ENCODE results near the gene RTP1.

RTP1 gene

DNA sequence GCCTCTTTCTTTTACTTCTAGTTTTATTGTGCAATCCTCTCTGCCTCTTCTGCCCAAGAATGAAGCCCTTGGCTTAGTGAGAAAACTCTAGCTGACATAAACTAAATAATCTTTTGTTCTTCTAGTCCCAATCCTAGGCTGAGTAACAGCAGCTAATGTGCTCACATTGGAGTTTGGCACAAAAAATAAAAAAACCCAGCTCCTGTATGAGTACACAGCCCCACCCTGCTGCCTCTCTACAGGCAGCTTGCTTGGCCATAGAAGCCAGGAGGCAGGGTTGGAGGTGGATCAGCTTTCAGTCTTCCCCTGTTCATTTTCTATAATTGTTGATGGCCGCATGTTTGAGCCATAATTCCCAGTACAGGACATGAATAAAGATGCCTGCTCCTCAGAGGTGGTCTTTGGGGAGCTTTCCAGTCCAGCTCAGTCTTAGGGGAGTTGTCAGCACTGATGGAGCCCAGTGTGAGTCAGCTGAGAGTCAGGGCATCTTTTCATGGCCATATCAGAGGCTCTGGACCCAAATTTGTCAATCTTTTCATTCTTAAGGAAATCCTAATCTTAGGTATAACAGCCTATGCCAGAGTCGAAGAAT is 46.7 kb downstream of the RTP1 start:
- DNase-seq, result no peak

DNA sequence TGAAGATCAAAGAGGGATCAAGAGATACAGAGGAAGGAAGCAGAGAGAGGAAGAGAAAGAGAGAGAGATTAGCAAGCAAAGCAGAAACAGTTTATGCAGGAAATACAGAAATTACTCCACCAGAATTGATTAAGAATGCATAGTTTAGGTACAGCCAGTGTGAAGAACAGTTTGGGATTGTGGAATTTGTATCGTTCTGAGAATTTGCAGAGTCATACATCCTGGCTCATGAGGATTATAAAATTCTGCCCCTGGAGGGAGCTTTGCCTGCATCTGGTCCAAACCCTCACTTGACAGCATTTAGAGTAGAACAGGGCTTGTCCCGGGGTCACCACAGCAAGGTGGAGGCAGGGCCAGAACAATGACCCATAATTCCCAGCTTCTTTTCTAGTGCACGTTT is 50.1 kb downstream of the RTP1 start:
- no peak for DNase-seq

Data from stimulated activated CD4-positive, alpha-beta T cell treated with anti-CD3 and anti-CD28 coated beads, Interleukin-4, amount 100 ng/mL, for 4 hours (primary cell).